Panc1 (cell line): Measurements from ENCODE around the gene APOL5.
"Not testable (repeated sequence)": the region's sequence is repeated elsewhere in the genome, so short reads cannot be mapped to it uniquely, and the experiment has no call there.

ENCODE experiments used
- POLR2AphosphoS5 ChIP-seq: IDR thresholded peaks from 2 replicates; pipeline ENCODE4 v1.6.1; 2012; ENCODE audit warnings: mild to moderate bottlenecking, low read depth, low read length, moderate library complexity
- SIN3A ChIP-seq: IDR thresholded peaks from 2 replicates; pipeline ENCODE4 v1.6.1; 2012; ENCODE audit warnings: low read depth, mild to moderate bottlenecking, low read length, moderate library complexity, borderline replicate concordance; ENCODE audit not compliant: insufficient read depth
- TCF7L2 ChIP-seq: IDR thresholded peaks from 2 replicates; pipeline ENCODE4 v1.6.1; 2011; ENCODE audit warnings: mild to moderate bottlenecking, low read depth, low read length, inconsistent platforms
- TF ChIP-seq, protein P1 (sequence below): fragments of 450-650 bp; IDR thresholded peaks from 2 replicates; pipeline ENCODE4 v1.5.1; 2017; ENCODE audit warnings: mild to moderate bottlenecking
- TF ChIP-seq, protein P2 (sequence below), 2 experiments: IDR thresholded peaks; 2 replicates each; pipeline ENCODE4 v1.6.1; 2011 to 2012; ENCODE audit warnings: low read depth in 2 of 2, control low read depth in 1 of 2, low read length in 1 of 2, mild to moderate bottlenecking in 1 of 2, moderate library complexity in 1 of 2; ENCODE audit not compliant: insufficient read depth in 1 of 2

DNA sequence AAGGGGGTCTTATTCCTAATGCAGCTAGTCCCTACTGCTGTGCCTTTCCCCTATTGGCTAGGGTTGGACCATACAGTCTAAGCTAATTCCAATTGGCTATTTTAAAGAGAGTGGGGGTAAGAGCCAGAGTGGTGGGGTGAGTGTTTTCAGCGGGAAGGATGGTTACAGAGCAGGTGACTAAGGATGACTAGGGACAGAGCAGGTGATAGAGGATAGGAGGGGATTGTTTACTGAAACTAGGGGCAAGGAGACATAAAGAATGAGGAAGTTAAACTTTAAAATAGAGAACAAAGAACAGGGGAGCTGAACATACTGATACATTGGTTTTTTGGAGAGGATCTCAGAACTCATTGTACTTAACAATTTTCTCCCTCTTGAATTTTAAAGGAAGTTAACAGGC is 41.6 kb upstream of the APOL5 start:
- TF ChIP-seq, protein P1, sequence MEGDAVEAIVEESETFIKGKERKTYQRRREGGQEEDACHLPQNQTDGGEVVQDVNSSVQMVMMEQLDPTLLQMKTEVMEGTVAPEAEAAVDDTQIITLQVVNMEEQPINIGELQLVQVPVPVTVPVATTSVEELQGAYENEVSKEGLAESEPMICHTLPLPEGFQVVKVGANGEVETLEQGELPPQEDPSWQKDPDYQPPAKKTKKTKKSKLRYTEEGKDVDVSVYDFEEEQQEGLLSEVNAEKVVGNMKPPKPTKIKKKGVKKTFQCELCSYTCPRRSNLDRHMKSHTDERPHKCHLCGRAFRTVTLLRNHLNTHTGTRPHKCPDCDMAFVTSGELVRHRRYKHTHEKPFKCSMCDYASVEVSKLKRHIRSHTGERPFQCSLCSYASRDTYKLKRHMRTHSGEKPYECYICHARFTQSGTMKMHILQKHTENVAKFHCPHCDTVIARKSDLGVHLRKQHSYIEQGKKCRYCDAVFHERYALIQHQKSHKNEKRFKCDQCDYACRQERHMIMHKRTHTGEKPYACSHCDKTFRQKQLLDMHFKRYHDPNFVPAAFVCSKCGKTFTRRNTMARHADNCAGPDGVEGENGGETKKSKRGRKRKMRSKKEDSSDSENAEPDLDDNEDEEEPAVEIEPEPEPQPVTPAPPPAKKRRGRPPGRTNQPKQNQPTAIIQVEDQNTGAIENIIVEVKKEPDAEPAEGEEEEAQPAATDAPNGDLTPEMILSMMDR = not testable (repeated sequence)
- TF ChIP-seq POLR2AphosphoS5, SIN3A, TCF7L2: not testable (repeated sequence)
- TF ChIP-seq, protein P2, sequence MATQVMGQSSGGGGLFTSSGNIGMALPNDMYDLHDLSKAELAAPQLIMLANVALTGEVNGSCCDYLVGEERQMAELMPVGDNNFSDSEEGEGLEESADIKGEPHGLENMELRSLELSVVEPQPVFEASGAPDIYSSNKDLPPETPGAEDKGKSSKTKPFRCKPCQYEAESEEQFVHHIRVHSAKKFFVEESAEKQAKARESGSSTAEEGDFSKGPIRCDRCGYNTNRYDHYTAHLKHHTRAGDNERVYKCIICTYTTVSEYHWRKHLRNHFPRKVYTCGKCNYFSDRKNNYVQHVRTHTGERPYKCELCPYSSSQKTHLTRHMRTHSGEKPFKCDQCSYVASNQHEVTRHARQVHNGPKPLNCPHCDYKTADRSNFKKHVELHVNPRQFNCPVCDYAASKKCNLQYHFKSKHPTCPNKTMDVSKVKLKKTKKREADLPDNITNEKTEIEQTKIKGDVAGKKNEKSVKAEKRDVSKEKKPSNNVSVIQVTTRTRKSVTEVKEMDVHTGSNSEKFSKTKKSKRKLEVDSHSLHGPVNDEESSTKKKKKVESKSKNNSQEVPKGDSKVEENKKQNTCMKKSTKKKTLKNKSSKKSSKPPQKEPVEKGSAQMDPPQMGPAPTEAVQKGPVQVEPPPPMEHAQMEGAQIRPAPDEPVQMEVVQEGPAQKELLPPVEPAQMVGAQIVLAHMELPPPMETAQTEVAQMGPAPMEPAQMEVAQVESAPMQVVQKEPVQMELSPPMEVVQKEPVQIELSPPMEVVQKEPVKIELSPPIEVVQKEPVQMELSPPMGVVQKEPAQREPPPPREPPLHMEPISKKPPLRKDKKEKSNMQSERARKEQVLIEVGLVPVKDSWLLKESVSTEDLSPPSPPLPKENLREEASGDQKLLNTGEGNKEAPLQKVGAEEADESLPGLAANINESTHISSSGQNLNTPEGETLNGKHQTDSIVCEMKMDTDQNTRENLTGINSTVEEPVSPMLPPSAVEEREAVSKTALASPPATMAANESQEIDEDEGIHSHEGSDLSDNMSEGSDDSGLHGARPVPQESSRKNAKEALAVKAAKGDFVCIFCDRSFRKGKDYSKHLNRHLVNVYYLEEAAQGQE (IDR thresholded peaks at IDR 0.05; ENCODE audit: insufficient read depth in 1 of 2, low read depth in 2 of 2, low read length in 1 of 2) = not testable (repeated sequence)
